Loucy (cell line): ENCODE results near the gene ADAMTS15.

Experiments used
- CTCF ChIP-seq: fragments of 200-600 bp; sonication (generic); conservative IDR thresholded peaks from 2 replicates; pipeline ENCODE4 v1.5.1; 2014; ENCODE audit warnings: mild to moderate bottlenecking, antibody characterized with exemption, low read length
- EZH2phosphoT487 ChIP-seq: fragments of 200-600 bp; IDR thresholded peaks from 2 replicates; pipeline ENCODE4 v1.6.1; 2018; ENCODE audit warnings: antibody characterized with exemption, mild to moderate bottlenecking, moderate library complexity, borderline replicate concordance

- TF ChIP-seq CTCF, result no peak
- no peak for TF ChIP-seq EZH2phosphoT487
Measured at GRCh38 chr11:130474637-130475400, 26.4 kb downstream of the ADAMTS15 start.
